ENCODE results near the gene ARHGAP35. TPM values are rescaled to one million over a fixed set of nuclear protein-coding genes. Genes with fewer than 3 reads are reported as not detected.

The ARHGAP35 gene
- total and polyA plus RNA-seq, 10 of the 15 experiments (the other 5 are each of a cell fraction or from before 2014, with no cell fraction given), result 0.85 to 29.9 (median 11.5) TPM

GRCh38 chr19:46815833-46816627 lies 44.8 kb upstream of the ARHGAP35 start:
- Histone ChIP-seq H3K27me3 (replicated peaks in 1 of 2; ENCODE audit: control insufficient read depth in 2 of 2, insufficient read depth in 2 of 2, low read length in 1 of 2) (no peaks in the 10 kb centered on the region), H3K79me2 (ENCODE audit: control insufficient read depth, insufficient read depth, low read length) (no peaks in the 10 kb centered on the region), H3K9me3 (replicated peaks; ENCODE audit: control insufficient read depth, insufficient read depth, low read length) (no peaks in the 10 kb centered on the region), H2AFZ (ENCODE audit: control insufficient read depth, low read depth, low read length) (no peak overlapping the region), H3K4me3 (no peak overlapping the region), H3K36me3 (ENCODE audit: control insufficient read depth in 2 of 2, insufficient read depth in 2 of 2, low read length in 1 of 2) (no peaks in the 10 kb centered on the region), H3K27ac (ENCODE audit: control insufficient read depth, insufficient read depth) (no peak overlapping the region), H3K4me1 (ENCODE audit: control insufficient read depth, insufficient read depth, low read length) (peaks cover 1% of the 10 kb centered on the region), H4K20me1 (ENCODE audit: control insufficient read depth, insufficient read depth) (no peaks in the 10 kb centered on the region), H3K4me2 (ENCODE audit: control insufficient read depth, insufficient read depth) (no peak overlapping the region), H3K9ac (ENCODE audit: control insufficient read depth, insufficient read depth, low read length) (no peak overlapping the region)
- in situ Hi-C loops (cut with MboI) (no loop called here), intact Hi-C loops (cut with micrococcal nuclease; ENCODE audit: unreplicated experiment) (no loop called here)
- FAIRE-seq (no peak), DNase-seq (ENCODE audit: low read depth, low spot score) (no peak), ATAC-seq (no peak)
- no peak for TF ChIP-seq TARDBP (IDR thresholded peaks at IDR 0.05; ENCODE audit: borderline replicate concordance)
- TF ChIP-seq ESRRA (IDR thresholded peaks at IDR 0.05; ENCODE audit: low read length), result no peak
- TF ChIP-seq HDAC6 (IDR thresholded peaks at IDR 0.05; ENCODE audit: unreplicated experiment), result no peak
- no peak for TF ChIP-seq CUX1 (IDR thresholded peaks at IDR 0.05; ENCODE audit: insufficient replicate concordance, low read depth, low read length)
- no peak for TF ChIP-seq SIX5 (IDR thresholded peaks at IDR 0.05; ENCODE audit: low read depth, low read length, severe bottlenecking)
- TF ChIP-seq DPF2 (IDR thresholded peaks at IDR 0.05), result no peak
- no peak for TF ChIP-seq HCFC1 (IDR thresholded peaks at IDR 0.05; ENCODE audit: low read length)
- TF ChIP-seq GABPA (IDR thresholded peaks at IDR 0.05; ENCODE audit: low read depth), result no peak
- no peak for TF ChIP-seq BRCA1 (IDR thresholded peaks at IDR 0.05; ENCODE audit: low read depth, low read length)
- no peak for TF ChIP-seq BACH1 (IDR thresholded peaks at IDR 0.05; ENCODE audit: borderline replicate concordance)
- TF ChIP-seq RFX5 (IDR thresholded peaks at IDR 0.05; ENCODE audit: low read depth, low read length), result no peak
- TF ChIP-seq BCL3 (IDR thresholded peaks at IDR 0.05; ENCODE audit: borderline replicate concordance, insufficient read depth, low read depth, low read length, poor library complexity, severe bottlenecking), result no peak
- BruUV-seq (replicated peaks), result no TSS peak
- RAD21 ChIA-PET (ENCODE audit: unreplicated experiment), result no interaction called here
- SMC1A ChIA-PET (ENCODE audit: uncharacterized antibody, unreplicated experiment), result interaction anchor here (0.6 kb wide), 1 partner anchor 143 kb away, joined by 3 read pairs; no protein-coding TSS in a partner anchor
- CTCF ChIA-PET, result interaction anchor here (1.0 to 1.1 kb wide), 2 partner anchors 8 to 24 kb away, joined by 3 to 4 read pairs; no protein-coding TSS in a partner anchor
- 56% methylated on average over 18 of the region's 18 CpGs for WGBS (ENCODE audit: insufficient coverage, insufficient replicate concordance, low lambda C conversion rate, missing lambda C conversion rate)
- POLR2A ChIA-PET, result interaction anchor here (0.6 kb wide), 1 partner anchor 157 kb away, joined by 3 read pairs; no protein-coding TSS in a partner anchor

All from GM12878 (cell line).